K562 (cell line): ENCODE results near the gene SLC37A3. TPM values are rescaled to one million over a fixed set of nuclear protein-coding genes. Genes with fewer than 3 reads are reported as not detected.

Source experiments
- FOXK1 ChIP-seq: sonication (generic); formaldehyde crosslinking; IDR thresholded peaks from 2 replicates; pipeline ENCODE4 v1.8.0; 2022; ENCODE audit warnings: missing genetic modification reagents, mild to moderate bottlenecking, borderline replicate concordance
- RFX7 ChIP-seq: fragments of 250-450 bp; sonication (Bioruptor Pico); IDR thresholded peaks from 2 replicates; pipeline ENCODE4 v1.5.1; 2021; ENCODE audit warnings: mild to moderate bottlenecking
- TCF15 ChIP-seq: fragments of 250-450 bp; sonication (Bioruptor Pico); IDR thresholded peaks from 2 replicates; pipeline ENCODE4 v1.8.0; 2022; ENCODE audit warnings: moderate library complexity, mild to moderate bottlenecking, inconsistent platforms
- ZNF354B ChIP-seq: fragments of 250-450 bp; sonication (Bioruptor Pico); IDR thresholded peaks from 2 replicates; pipeline ENCODE4 v1.4.0; 2020
- ZSCAN32 ChIP-seq: fragments of 450-650 bp; formaldehyde crosslinking; IDR thresholded peaks from 2 replicates; pipeline ENCODE4 v1.4.0; 2020; ENCODE audit warnings: mild to moderate bottlenecking, moderate library complexity
- polyA plus RNA-seq, 8 experiments: library from polyadenylated mRNA; depleted of rRNA in 4 of 8; stranded (reverse) in 5 of 8; unstranded in 3 of 8; fragments of >200 nt; fragmentation: Nextera tagmentation in 2 of 8; fragmentation: Illumina TruSeq in 1 of 8; extraction: Ambion mirVana in 2 of 8; extraction: Trizol in 1 of 8; gene quantifications; 2 replicates each; pipeline versions ENCODE4 v1.2.1 to v1.2.3, GENCODE V29; 2011 to 2014; ENCODE audit warnings: inconsistent platforms in 1 of 8, missing spikeins in 1 of 8
- total RNA-seq, 7 experiments: library from RNA; depleted of rRNA in 6 of 7; stranded (reverse); fragments of >200 nt in 6 of 7; fragmentation: Illumina TruSeq in 2 of 7; extraction: Trizol in 2 of 7; gene quantifications; 2 replicates each; pipeline versions ENCODE4 v1.2.1 to v1.2.3, GENCODE V29; 2011 to 2021; ENCODE audit warnings: low replicate concordance in 1 of 7
- TF ChIP-seq, protein P1 (sequence below): sonication (generic); formaldehyde crosslinking; IDR thresholded peaks from 2 replicates; pipeline ENCODE4 v1.8.0; 2022; ENCODE audit warnings: mild to moderate bottlenecking, missing genetic modification reagents

SLC37A3 gene
- total and polyA plus RNA-seq, 9 of the 15 experiments (the other 6 are each of a cell fraction or from before 2014, with no cell fraction given), result 11.7 to 59.1 (median 26.8) TPM

GRCh38 chr7:140391634-140392033 lies 6.7 kb downstream of the SLC37A3 start (continued):
- no peak for TF ChIP-seq TCF15 (CRISPR knock-in tag)
- no peak for TF ChIP-seq FOXK1 (CRISPR knock-in tag)
- TF ChIP-seq, protein P1, sequence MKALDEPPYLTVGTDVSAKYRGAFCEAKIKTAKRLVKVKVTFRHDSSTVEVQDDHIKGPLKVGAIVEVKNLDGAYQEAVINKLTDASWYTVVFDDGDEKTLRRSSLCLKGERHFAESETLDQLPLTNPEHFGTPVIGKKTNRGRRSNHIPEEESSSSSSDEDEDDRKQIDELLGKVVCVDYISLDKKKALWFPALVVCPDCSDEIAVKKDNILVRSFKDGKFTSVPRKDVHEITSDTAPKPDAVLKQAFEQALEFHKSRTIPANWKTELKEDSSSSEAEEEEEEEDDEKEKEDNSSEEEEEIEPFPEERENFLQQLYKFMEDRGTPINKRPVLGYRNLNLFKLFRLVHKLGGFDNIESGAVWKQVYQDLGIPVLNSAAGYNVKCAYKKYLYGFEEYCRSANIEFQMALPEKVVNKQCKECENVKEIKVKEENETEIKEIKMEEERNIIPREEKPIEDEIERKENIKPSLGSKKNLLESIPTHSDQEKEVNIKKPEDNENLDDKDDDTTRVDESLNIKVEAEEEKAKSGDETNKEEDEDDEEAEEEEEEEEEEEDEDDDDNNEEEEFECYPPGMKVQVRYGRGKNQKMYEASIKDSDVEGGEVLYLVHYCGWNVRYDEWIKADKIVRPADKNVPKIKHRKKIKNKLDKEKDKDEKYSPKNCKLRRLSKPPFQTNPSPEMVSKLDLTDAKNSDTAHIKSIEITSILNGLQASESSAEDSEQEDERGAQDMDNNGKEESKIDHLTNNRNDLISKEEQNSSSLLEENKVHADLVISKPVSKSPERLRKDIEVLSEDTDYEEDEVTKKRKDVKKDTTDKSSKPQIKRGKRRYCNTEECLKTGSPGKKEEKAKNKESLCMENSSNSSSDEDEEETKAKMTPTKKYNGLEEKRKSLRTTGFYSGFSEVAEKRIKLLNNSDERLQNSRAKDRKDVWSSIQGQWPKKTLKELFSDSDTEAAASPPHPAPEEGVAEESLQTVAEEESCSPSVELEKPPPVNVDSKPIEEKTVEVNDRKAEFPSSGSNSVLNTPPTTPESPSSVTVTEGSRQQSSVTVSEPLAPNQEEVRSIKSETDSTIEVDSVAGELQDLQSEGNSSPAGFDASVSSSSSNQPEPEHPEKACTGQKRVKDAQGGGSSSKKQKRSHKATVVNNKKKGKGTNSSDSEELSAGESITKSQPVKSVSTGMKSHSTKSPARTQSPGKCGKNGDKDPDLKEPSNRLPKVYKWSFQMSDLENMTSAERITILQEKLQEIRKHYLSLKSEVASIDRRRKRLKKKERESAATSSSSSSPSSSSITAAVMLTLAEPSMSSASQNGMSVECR (CRISPR knock-in tag), result no peak
- TF ChIP-seq ZNF354B (CRISPR knock-in tag), result no peak
- TF ChIP-seq ZSCAN32 (CRISPR knock-in tag), result no peak
- TF ChIP-seq RFX7, result no peak
